Posterior cingulate gyrus (tissue), 11 donors: Measurements from ENCODE around the gene CCDC57.

Experiments
- DNase-seq, 10 donors: peaks; one replicate each; pipeline versions ENCODE4 v3.0.0 to v3.0.0-alpha.2; 2020 to 2021; ENCODE audit warnings: mixed read lengths in 3 of 10
- intact Hi-C: fragments of 100-400 bp; cut with DNase I; formaldehyde crosslinking; loops from one replicate; pipeline ENCODE4 v1.15.1; 2023

CCDC57 gene

DNA sequence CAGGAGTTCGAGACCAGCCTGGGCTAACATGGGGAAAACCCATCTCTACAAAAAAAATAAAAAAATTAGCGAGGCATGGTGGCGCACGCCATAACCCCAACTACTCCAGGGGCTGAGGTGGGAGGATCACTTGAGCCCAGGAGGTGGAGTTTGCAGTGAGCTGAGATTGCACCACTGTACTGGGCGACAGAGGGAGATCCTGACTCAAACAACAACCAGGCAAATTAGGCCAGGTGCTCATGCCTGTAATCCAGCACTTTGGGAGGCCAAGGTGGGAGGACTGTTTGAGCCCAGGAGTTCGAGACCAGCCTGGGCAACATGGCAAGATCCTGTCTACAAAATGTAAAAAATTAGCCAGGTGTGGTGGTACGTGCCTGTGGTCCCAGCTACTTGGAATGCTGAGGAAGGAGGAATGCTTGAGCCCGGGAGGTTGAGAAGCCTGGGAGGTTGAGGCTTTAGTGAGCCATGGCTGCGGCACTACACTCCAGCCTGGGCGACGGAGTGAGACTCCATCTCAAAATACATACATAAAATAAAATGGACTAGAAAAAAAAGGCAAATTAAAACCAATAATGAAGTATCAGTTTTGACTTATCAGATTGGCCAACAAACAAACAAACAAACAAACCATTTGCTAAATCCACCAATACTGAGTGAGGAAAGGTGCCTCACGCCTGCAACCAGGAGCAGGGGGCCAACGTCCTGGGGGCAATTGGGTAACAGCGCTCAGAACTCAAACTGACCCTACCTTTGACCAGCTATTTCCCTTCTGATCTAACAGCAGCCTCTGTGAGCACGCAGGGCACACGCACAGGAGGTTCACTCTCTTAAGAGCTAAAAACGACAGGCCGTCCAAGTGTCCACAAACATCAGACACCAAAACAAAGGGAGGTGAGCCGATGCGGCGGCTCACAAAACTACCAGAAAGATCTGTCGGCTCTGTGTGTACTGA, 95.2 kb downstream of the CCDC57 start:
- DNase-seq, result no peak
- intact Hi-C loops, result no loop called here

DNA sequence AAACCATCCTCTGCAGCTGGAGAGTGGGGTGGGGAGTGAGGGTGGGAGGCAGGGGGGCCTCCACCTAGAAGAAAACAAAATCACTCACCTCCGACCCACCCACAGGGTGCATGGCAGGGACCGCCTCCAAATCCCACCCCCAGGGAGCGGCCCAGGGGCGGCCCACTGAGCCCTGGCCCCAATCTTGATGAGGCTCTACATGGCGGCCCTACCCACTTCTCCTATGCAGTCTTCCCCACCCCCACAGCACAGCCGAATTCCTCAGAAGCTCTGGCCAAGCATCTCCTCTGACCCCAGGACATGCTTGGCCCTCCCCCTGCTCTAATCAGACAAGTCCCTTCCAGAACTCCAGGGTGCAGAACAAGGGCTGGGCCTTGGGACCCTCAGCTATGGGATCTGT, 96.4 kb downstream of the CCDC57 start:
- no peak for DNase-seq
- intact Hi-C loops, result no loop called here

DNA sequence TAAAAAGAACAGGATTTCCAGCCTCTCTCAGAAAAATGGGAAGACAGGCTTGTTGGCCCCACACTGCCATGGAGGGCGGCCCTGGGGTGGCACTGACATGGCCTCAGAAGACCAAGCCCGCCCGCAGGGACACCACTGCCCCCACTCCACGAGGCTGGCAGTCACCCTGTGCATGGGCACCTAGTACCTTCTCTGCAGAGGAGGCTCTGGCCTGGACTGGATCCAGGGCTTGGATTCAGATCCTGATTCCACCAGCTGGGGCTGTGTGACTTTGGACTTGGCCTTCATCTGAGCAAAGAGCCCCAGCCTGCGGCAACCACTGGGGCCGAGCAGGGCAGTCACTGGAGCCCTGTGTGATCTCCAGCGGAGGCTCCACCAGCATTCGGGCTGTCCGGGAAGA, 97.8 kb downstream of the CCDC57 start:
- intact Hi-C loops, result no loop called here

DNA sequence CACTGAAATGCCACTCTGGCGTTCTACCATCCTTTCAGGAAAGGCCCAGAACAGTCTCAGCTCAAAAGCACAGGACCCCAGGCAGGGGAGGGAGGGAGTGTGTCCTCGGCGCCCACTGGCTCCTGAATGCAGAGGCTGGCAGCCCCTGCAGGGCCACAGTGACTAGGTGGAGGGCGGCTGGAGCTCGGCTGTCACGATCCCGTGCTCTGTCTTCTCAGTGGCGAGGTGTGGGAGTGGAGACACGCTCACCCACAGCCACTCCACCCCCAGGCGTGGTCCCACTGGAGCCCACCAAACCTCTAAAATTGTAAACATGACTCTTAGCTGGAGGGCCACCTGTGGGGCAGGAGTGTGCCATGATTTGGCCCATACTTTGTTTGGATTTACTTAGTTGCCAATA, 98.2 kb downstream of the CCDC57 start:
- intact Hi-C loops, result no loop called here
- peak in 1 of 10 donors; percentile 39 for DNase-seq

More for the DNA sequence above, 97.8 kb downstream of the CCDC57 start:
- no peak for DNase-seq

DNA sequence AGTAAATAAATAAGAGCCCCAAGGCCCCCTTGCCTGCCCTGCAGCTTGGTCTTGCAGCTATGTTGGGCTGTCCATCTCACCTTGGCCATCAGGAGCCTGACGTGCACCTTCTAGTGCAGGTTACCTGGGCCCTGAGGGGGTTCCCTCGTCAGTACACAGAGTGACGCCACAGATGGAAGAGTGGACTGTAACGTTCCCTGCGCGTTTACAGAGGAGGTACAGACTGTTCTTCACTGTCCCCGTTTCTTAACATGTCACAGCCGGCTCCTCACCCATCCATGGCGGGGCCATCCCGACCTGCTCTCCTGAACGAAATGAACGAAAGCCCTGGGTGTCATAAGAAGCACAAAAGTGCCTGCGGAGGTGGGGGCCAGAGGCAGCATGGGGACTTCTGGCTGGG, 98.7 kb downstream of the CCDC57 start:
- intact Hi-C loops, result no loop called here
- DNase-seq, result no peak

DNA sequence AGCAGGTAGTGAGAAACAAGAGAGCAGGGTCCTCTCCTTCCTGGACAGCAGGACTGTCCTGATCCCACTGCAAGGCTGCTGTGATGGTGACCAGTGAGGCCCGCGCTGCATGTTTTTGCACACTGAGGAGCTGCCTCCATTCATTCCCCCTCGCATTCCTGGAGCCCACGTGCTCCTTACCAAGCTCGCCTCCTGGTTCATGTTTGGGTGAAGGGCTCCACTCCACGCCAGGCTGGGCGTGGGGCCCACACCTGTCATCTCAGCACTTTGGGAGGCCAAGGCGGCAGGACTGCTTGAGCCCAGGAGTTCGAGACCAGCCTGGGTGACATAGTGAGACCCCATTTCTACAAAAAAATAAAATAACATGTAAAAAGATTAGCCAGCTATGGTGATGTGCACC, 99.2 kb downstream of the CCDC57 start:
- intact Hi-C loops, result no loop called here

DNA sequence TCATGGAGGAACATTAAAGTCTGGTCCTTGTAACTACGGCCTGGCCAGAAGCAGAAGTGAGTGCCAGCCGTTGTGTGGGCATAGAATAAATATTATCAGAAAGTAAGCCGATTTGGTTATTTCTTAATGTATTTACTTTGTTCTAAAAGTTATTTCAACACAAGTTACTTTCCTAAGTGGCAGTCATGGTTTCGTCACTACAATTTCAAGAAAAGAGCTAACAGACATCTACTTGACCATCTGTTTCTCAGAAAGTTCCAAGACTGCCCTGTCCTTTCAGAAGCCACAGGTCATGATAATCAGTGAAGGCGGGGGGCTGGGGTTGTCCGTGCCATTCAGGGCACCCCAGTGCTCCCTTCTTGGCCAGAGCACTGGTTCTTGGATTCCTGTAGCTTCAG, 99.7 kb downstream of the CCDC57 start:
- intact Hi-C loops, result no loop called here
- DNase-seq, result no peak

More for the DNA sequence above, 99.2 kb downstream of the CCDC57 start:
- DNase-seq, result peak in 1 of 10 donors; percentile 47

DNA sequence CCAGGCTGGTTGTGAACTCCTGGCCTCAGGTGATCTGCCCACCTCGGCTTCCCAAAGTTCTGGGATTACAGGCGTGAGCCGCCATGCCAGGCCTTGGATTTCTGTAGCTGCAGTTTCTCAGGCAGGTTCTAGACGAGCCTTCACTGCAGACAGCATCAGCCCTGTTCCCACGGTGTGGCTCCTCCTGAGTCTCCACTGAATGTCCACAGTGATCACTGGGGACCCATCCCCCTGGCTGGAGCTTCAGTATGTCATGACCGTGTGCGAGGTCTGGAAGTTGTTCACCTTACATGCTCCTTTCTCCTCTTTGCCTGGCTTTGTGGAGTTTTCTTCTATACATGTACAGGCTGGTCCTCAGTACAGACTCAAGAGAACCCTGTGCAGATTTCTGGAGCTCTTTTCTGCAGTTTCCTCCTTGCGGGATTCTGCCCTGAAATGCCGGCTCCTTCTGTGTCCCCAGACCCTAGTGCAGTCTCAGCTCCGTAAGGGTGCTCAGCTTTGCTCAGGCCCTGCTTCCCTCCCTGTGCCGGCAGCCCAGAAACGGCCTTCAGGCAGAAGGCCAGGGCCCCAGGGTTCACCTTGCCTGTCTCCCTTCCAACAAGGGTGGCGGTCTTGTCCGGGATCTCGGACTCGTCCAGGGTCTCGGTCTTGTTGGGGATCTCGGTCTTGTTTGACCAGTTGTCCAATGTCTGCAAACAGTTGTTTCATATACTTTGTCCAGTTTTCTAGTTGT, 100.3 kb downstream of the CCDC57 start:
- DNase-seq, result no peak
- intact Hi-C loops, result no loop called here

DNA sequence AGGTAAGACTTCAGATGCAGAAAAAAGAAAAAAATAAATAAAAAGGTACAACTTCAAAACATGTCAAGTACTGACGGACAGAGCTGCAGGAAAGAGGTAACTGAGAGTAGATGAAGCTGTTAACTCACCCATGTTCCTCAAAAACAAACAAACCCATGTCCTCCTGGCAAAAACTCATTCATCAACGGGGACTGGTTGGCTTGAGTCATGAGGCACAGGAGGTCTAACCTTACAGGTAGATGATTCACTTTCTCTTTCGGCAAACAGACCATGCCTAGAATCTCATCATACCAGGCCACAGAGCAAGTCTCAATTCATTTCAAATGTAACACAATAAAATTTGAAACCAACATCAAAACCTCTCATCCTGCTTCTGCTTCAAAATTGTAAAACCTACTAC, 102.3 kb downstream of the CCDC57 start:
- intact Hi-C loops, result no loop called here
- no peak for DNase-seq

DNA sequence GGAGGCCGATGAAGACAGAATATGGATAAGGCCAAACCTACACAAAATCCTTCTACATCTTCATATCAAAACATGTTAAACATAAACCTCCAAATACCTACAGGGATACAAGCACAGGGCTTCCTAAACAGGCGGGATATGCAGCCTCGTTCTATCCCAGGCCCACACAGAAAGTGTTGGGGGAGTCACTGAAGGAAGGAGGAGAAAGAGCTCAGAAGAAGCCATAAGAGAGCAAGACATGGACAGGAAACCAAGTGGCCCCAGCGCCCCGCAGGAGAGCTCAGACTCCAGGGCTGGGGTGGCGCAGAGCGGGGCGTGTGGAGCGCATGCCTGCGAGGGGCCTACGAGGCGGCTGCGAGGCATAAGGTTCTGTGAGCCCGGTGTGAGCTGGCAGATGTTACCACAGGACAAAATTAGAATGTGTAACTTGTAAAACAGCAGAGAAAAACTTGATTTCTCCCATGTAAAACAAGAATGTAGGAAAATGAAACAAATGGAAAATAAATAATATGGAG, 103.6 kb downstream of the CCDC57 start:
- DNase-seq, result no peak
- intact Hi-C loops, result no loop called here

DNA sequence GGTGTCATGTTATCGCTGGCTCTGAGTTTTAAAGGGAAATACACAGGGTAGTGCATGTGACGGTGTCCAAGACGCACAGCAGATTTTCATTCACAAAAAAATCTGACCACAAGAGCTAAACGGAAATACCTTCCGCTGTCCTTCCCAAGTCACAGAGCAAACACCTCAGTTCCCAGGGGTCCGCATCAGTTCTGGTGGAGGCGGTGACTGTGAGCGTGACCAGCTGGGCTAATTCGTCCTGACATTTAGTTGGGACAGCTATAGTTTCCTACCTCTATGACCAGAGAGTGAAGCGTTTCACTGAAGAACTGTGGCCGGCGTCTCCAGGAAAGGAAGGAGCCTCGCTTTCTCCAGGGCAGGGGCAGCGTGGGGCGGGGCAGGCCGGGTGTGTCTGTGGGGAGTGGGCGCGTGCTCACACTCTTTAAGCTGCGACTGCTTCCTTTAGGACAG, 104.1 kb downstream of the CCDC57 start:
- DNase-seq, result no peak
- intact Hi-C loops, result no loop called here

DNA sequence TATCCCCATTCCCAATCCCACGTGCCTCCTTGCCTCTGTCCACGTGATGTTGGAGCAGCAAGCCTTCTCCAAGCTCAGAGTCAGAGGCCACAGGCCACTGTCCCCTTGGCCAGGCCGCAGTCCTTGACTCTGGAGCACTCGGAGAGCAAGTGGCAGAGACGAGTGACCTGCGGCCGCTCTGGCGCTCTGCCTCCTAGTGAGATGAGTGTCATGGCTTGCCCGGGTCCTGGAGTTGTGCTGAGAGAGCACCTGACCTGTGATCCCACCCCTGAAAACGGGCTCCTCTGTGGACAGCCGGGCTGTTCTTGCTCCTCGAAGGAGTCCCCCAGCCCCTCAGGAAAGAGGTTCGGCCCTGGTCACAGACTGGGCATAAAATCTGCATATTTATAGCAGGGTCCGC, 104.6 kb downstream of the CCDC57 start:
- intact Hi-C loops, result no loop called here
- peak in 1 of 10 donors; percentile 65 for DNase-seq

DNA sequence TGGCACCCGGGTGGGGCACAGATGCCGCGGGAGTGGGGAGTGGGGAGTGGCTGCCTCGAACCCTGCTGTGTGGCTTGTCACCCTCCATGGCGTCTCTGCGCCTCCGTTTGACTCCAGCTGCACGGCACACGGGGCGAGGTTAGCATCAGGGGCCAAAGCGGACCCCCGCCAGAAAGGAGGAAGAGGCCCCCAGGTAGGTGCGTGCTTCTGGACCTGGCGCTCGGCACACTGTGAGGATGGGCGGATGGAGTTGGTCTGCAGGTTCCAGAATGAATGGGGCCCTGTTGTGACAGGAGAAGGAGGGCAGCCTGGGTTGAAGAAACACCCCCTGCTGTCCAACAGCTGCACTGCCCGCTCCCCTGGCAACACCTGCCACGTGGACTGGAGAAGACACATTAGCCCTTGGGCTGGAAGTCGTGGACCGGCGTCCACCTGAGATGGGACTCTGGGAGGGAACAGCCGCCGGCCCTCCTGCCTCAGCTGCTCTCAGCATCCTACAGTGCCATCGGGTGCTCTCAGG, 105.2 kb downstream of the CCDC57 start:
- intact Hi-C loops, result no loop called here
- DNase-seq, result peak in 2 of 10 donors; percentile 72 to 76

DNA sequence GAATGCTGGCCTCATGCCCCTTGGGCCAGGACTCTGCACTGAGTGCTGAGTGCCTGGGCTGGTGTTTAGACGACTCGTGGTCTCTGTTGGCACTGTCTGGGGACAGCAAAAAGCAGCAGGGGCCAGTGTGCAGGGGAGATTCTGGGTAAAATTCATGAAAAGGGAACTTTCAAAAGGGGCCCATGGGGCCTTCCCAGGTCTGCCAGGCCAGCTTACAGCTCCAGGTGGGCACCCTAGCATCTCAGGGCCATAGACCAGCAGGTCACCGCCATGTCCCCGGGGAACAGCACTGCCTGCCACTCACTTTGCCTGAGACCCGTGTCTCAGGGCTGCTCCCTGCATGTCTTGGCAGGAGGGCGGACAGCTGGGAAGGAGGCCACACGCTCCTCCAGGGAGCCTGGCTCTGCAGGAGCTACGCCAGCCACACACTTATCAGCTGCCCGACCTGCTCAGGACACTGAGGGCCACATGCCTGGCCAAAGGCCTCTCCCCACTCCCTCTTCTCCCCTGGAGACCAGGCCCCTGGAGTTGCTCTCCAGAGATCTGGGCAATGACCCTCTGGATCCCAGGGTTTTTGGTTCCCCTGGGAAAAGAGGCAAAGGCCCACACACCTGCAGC, 105.8 kb downstream of the CCDC57 start:
- DNase-seq, result peak in 1 of 10 donors; percentile 73
- intact Hi-C loops, result no loop called here

DNA sequence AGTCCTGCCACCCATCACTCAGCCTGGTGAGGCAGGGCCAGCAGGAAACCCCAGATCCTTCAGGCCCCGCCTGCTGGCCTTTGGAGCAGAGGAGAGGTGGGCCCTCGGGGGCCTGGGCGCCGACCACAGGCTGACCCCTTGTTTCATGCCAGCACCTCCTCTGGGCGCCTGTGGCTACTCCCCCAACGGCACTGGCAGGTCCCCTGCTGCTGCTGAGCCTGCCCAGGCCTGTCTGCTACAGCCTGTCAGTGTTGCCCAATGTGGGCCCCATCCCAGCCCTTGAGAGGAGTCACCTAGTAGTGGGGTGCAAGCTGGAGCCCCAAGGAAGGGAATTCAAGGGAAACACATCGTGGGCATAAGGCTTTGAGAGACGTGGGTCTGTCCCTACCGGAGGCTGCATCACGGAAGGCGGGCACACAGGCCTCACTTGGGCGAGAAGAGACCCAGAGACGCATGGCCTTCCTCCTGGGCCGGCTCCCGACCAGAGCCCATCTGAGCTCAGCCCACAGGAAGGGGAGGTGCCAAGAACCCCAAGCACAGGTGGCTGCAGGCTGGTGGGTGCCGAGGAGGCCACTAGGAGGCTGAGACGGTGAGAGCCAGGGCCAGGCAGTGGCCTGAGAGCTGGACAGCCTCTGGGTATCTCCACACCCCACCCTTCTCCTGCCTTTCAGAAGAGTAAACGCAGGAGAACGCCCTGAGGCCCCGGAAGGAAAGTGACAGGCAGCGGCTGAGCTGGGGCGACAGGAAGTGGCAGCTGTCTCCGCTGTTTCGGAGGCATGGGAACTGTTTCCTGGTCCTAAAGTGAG, 106.6 kb downstream of the CCDC57 start:
- intact Hi-C loops, result no loop called here
- DNase-seq, result peak in 2 of 10 donors; percentile 73 to 79

DNA sequence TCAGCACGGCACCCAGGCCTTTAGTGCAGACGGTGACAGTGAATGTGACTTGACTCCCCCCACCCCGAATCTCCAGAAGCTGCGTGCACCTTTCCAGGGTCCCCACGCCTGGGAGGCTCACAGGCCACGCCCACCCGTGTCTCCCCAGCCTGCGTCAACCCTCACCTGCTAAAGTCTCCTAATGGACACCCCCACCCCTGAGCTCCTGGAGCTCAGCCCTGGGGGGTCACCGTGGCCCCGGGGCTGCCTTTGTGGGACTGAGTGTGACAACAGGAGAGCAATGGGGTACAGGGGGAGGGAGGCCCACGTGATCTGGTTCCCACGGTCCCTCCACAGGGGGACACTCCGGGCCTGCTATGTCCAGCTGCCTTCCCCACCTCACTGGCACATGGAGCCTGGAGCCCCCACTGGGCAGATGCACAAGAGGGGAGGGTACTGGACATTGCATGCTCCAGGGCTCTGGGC, 107.2 kb downstream of the CCDC57 start:
- peak in 1 of 10 donors; percentile 61 for DNase-seq
- intact Hi-C loops, result no loop called here

DNA sequence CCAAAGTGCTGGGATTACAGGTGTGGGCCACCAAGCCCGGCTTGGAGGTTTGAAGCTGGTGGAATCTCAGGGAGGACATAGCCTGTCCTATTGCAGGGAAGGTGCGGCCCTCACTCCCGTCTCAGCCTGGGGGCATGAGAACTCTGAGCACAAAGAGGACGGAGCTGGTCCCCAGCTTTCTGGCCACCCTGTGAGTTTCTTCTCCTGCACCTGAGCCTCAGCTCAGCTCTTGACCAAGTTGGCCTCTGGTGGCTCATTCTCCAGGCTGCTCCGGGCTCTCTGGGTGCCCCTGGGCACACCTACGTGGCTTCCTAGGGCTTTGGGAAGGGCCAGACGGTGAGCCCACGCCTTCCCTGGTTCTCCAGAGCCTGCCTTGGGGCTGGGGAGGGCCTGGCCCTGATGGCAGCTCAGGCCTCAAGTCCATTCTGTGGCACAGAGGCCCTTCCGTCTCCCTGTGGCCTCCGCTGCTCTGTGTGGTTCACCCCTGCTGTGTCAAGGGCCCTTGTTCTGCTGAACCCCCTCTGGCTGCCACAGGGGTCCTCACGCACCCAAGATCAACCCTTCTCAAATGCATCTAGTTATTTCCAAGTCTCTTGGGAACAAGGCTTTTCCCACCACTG, 107.7 kb downstream of the CCDC57 start:
- intact Hi-C loops, result no loop called here
- peak in 1 of 10 donors; percentile 52 for DNase-seq

DNA sequence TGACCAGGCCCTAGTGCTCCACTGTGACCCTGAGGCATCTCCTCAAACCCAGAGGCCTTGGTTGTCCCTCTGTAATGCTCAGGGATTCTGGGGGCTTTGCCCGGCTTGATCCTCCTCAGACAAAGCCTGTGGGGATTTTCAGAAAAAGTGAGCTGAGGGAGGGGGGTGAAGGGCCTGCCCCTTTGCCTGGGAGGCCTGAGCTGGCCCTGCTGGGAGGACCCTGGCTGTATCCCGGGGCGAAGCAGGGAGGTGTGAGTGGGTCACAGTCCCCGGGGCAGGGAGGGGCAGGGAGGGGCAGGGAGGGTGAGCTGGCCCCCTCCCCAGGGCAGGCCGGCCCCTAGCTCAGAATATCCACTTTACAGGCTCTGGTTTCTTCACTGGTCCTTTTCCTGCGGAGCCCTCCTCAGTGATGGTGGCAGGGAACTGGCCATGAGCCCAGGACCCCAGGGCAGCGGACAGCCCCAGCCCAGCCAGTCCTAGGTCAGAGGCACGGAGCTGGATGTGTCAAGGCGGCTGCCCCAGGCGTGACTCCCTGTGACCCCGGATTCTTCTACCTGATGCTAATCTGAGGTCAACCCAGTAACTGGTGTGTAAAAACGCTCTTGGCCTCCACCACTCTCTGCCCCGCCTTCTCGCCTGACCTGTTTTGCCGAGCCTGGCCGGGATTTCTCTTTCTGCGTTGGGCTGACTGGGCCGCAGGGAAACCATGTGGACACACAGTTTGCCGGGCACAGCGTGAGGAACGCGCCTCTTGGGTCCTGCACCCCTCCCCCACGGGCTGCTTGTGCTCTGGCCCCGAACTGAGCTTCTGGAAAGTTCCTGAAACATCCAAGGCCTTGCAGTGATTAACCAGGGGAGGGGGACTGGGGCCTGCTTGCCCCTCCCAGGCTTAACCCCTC, 108.8 kb downstream of the CCDC57 start:
- DNase-seq, result peak in 2 of 10 donors; percentile 55 to 84
- intact Hi-C loops, result no loop called here
